Ovary (tissue), 9 donors: ENCODE measurements around the gene GHRH. TPM values are rescaled to one million over a fixed set of nuclear protein-coding genes. Genes with fewer than 3 reads are reported as not detected.

ENCODE experiments used
- DNase-seq, 5 donors: peaks; one replicate each; pipeline ENCODE4 v3.0.0-alpha.2; 2019 to 2020
- H3K27ac ChIP-seq, 2 donors: fragments of 200-600 bp; one replicate each; pipeline versions ENCODE4 v1.5.1 to v1.8.0; 2019 to 2022
- H3K27me3 ChIP-seq: fragments of 200-600 bp; one replicate; pipeline ENCODE4 v1.8.0; 2022
- H3K36me3 ChIP-seq: fragments of 200-600 bp; sonication (generic); one replicate; pipeline ENCODE4 v1.5.1; 2019
- H3K4me1 ChIP-seq: one replicate; pipeline ENCODE4 v1.8.1; 2013; ENCODE audit warnings: mild to moderate bottlenecking, moderate library complexity; ENCODE audit not compliant: insufficient read depth
- H3K4me3 ChIP-seq: fragments of 200-600 bp; sonication (generic); one replicate; pipeline ENCODE4 v1.5.1; 2017
- H3K9me3 ChIP-seq, 2 donors: fragments of 200-600 bp in 1 of 2; sonication (generic) in 1 of 2; one replicate each; pipeline versions ENCODE4 v1.5.1 to v1.8.1; 2013 to 2019; ENCODE audit warnings: mild to moderate bottlenecking in 1 of 2, moderate library complexity in 1 of 2
- CTCF ChIP-seq, 3 donors: fragments of 450-650 bp in 2 of 3; fragments of 200-600 bp in 1 of 3; IDR thresholded peaks; one replicate each; pipeline versions ENCODE4 v1.5.1 to v1.8.0; 2016 to 2022; ENCODE audit warnings: antibody characterized with exemption in 3 of 3, mild to moderate bottlenecking in 1 of 3
- EP300 ChIP-seq: sonication (generic); formaldehyde crosslinking; IDR thresholded peaks from one replicate; pipeline ENCODE4 v1.6.1; 2017; ENCODE audit warnings: antibody characterized with exemption
- POLR2A ChIP-seq: fragments of 450-650 bp; IDR thresholded peaks from one replicate; pipeline ENCODE4 v1.6.1; 2017; ENCODE audit warnings: antibody characterized with exemption, mild to moderate bottlenecking, moderate library complexity
- WGBS, 3 donors: extraction: QIAGEN DNeasy Blood & Tissue Kit in 1 of 3; methylation state at CpG; one replicate each; pipeline versions ENCODE4 v1.1.5 to v1.1.7; 2013 to 2017; 5-methylcytosine and 5-hydroxymethylcytosine counted together
- intact Hi-C, 4 donors: fragments of 100-400 bp; cut with DNase I; formaldehyde crosslinking; loops; one replicate each; pipeline versions ENCODE4 v1.11.0 to v1.15.1; 2022 to 2023
- polyA plus RNA-seq, 2 donors: library from polyadenylated mRNA; stranded (reverse); fragments of 200-250 nt in 1 of 2; fragments of 350-450 nt in 1 of 2; fragmentation: Illumina TruSeq in 1 of 2; extraction: RNeasy Lipid Tissue Mini Kit (QIAGEN cat#74804) in 1 of 2; gene quantifications; one replicate each; pipeline ENCODE4 v1.2.3, GENCODE V29; 2013 to 2014
- total RNA-seq, 7 donors: library from RNA; depleted of rRNA in 2 of 7; stranded (reverse); fragments of >200 nt in 2 of 7; fragmentation: NEBNext Ultra II Directional in 3 of 7; extraction: Animal tissue kit (Norgen Biotek cat#: 25700) in 3 of 7; gene quantifications; one replicate each; pipeline versions ENCODE4 v1.1.0 to v1.2.4, GENCODE V29; 2016 to 2023
- donor health status: DM: no; HTN: no; CAD: no; lungs with moderate emphysema.
- donor health status: DM: no; HTN: no; CAD: no.
- donor health status: Bipolar disorder and iron deficiency.
- donor health status: DM: yes; HTN: yes; CAD: no.
- donor health status: DM: no; HTN: no; CAD: no.
- donor health status: DM: yes; HTN: yes; CAD: no.

The GHRH gene
- total and polyA plus RNA-seq, 9 donors, result not detected

DNA sequence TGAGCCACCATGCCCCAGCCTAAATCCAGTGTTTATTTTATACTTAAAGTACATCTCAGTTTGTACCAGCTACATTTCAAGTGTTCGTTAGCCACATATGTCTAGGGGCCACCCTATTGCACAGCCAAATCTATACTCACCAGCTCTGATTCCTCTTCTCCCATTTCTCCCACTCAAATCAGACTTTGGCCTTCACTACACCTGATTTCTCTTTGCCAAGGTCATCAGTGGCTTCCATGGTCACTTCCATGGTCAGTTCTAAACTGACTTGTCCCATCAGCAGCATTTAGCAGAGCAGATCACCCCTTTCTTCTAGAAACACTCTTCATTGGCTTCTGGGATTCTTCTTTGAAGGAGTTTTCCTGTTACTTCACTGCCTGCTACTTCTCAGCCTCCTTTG is 14.1 kb downstream of the GHRH start:
- 73 to 85% (median 84%) methylated on average over 1 of the region's 1 CpG for WGBS, 3 donors
- TF ChIP-seq EP300 (no peak), CTCF (IDR thresholded peaks at IDR 0.05) (no peak), POLR2A (no peak)
- intact Hi-C loops, result no loop called here
- Histone ChIP-seq H3K4me1 (no peaks in the 10 kb centered on the region), H3K27ac (no peak overlapping the region), H3K27me3 (no peaks in the 10 kb centered on the region), H3K9me3 (no peaks in the 10 kb centered on the region), H3K4me3 (no peak overlapping the region), H3K36me3 (no peaks in the 10 kb centered on the region)
- DNase-seq, result no peak

- intact Hi-C loops, result no loop called here
- WGBS, 3 donors, result 94 to 95% (median 95%) methylated on average over 5 of the region's 5 CpGs
- no peak overlapping the region for H3K4me3 ChIP-seq
- H3K4me1 ChIP-seq, result no peaks in the 10 kb centered on the region
- no peaks in the 10 kb centered on the region for H3K9me3 ChIP-seq
- H3K36me3 ChIP-seq, result no peaks in the 10 kb centered on the region
- no peak overlapping the region for H3K27ac ChIP-seq
- H3K27me3 ChIP-seq, result no peaks in the 10 kb centered on the region
- no peak for DNase-seq
- TF ChIP-seq CTCF (IDR thresholded peaks at IDR 0.05) (no peak), POLR2A (no peak), EP300 (no peak)
Observed at GRCh38 chr20:37246736-37247135, 14.9 kb downstream of the GHRH start.

DNA sequence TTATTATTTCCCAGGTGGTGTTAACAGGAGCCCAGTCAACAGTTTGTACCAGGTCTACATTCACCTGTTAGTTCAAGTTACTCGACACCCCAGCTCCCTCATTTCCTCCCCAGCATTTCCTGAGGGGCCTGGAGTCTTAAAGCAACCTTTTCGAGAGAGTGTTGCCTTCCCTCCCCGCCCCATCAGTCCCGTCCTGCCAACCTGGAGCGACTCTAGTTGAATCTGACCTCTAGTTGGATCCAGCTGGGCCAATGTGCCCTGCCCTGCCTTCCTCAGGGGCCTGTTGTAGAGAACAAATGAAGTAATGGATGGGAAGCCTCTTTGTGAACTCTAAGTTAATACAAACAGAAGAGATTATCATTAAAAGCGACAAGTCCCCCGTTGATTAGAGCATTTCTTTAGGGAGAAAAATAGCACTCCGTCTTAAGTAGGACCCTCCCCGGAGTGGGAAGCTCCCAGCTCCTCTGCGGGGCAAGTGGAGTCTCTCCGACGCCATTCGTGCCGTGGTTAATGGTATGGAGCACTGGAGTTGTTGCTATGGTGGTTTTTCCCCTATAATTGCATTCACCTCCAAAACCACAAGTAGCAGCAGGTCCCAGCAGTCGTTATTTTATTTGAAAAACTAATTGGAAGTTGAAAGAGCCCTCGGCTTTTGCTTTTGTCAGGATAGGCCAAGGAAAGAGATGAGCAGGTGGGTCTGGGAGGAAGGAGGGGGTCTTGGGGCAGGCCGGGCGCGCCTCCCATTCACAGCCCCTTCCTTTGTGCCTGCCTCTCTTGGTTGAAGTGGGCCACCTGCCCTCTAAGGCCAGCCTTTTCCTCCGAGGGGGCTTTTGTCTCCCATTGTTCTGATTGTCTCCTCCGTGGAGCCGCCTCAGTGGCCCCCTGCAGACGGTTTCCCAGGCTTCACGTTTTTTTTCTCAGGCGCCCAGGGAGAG is 16.1 kb downstream of the GHRH start:
- TF ChIP-seq EP300 (no peak), POLR2A (no peak)
- Histone ChIP-seq H3K4me3 (no peak overlapping the region), H3K9me3 (no peaks in the 10 kb centered on the region), H3K4me1 (no peaks in the 10 kb centered on the region), H3K27ac (no peak overlapping the region), H3K36me3 (no peaks in the 10 kb centered on the region), H3K27me3 (no peaks in the 10 kb centered on the region)
- DNase-seq, result no peak
- intact Hi-C loops, result no loop called here
- 76 to 80% (median 77%) methylated on average over 25 of the region's 25 CpGs for WGBS, 3 donors

- no peak for DNase-seq
- H3K9me3 ChIP-seq, result no peaks in the 10 kb centered on the region
- intact Hi-C loops, result no loop called here
- H3K4me3 ChIP-seq, result no peak overlapping the region
- no peaks in the 10 kb centered on the region for H3K27me3 ChIP-seq
- no peak overlapping the region for H3K27ac ChIP-seq
- WGBS, 3 donors, result 76 to 85% (median 79%) methylated on average over 5 of the region's 5 CpGs
- no peaks in the 10 kb centered on the region for H3K36me3 ChIP-seq
- no peaks in the 10 kb centered on the region for H3K4me1 ChIP-seq
- TF ChIP-seq POLR2A (no peak), EP300 (no peak), CTCF (IDR thresholded peaks at IDR 0.05) (no peak)
Observed at GRCh38 chr20:37244572-37244957, 17.0 kb downstream of the GHRH start.

GRCh38 chr20:37243937-37244571 is 17.6 kb downstream of the GHRH start:
- TF ChIP-seq CTCF (IDR thresholded peaks at IDR 0.05), result no peak
- TF ChIP-seq EP300, result no peak
- TF ChIP-seq POLR2A, result no peak
- 63 to 70% (median 64%) methylated on average over 8 of the region's 8 CpGs for WGBS, 3 donors
- Histone ChIP-seq H3K9me3 (no peaks in the 10 kb centered on the region), H3K4me1 (no peaks in the 10 kb centered on the region), H3K27me3 (no peaks in the 10 kb centered on the region), H3K4me3 (no peak overlapping the region), H3K27ac (no peak overlapping the region), H3K36me3 (no peaks in the 10 kb centered on the region)
- intact Hi-C loops, result no loop called here
- DNase-seq, result no peak
